ENCODE data around the gene NCLN. TPM values are rescaled to one million over a fixed set of nuclear protein-coding genes. Genes with fewer than 3 reads are reported as not detected.

The NCLN gene
- polyA plus RNA-seq, 3 donors, result 28.6 to 60.9 (median 34.5) TPM

GRCh38 chr19:3245050-3245449 lies 59.3 kb downstream of the NCLN start:
- Histone ChIP-seq H3K79me2 (ENCODE audit: insufficient read depth, low read length) (no peaks in the 10 kb centered on the region), H3K4me2 (replicated peaks; ENCODE audit: extremely low read depth, low read length, poor library complexity, severe bottlenecking) (no peak overlapping the region), H2AFZ (ENCODE audit: insufficient read depth, low read depth, low read length, poor library complexity, severe bottlenecking) (no peak overlapping the region), H3K4me3 (replicated peaks in 1 of 3; ENCODE audit: low read depth in 2 of 3, low read length in 3 of 3) (no peak overlapping the region), H3K4me1 (ENCODE audit: control insufficient read depth in 1 of 2, insufficient read depth in 2 of 2, low read length in 2 of 2) (no peaks in the 10 kb centered on the region), H3K27me3 (ENCODE audit: control insufficient read depth in 2 of 2, insufficient read depth in 2 of 2, low read length in 2 of 2) (no peaks in the 10 kb centered on the region), H3K27ac (ENCODE audit: low read depth in 1 of 2, low read length in 2 of 2) (no peak overlapping the region), H4K20me1 (ENCODE audit: insufficient read depth, low read length) (no peaks in the 10 kb centered on the region), H3K36me3 (replicated peaks in 1 of 2; ENCODE audit: control insufficient read depth in 1 of 2, insufficient read depth in 2 of 2, low read length in 2 of 2) (no peaks in the 10 kb centered on the region), H3K9ac (ENCODE audit: insufficient read depth, low read length, poor library complexity, severe bottlenecking) (no peak overlapping the region), H3K9me3 (replicated peaks in 1 of 2; ENCODE audit: control insufficient read depth in 1 of 2, insufficient read depth in 1 of 2, low read length in 2 of 2) (peaks cover 0 to 4% of the 10 kb centered on the region in 2 donors)
- no peak overlapping the region for H3K27ac Mint-ChIP-seq
- intact Hi-C loops (cut with micrococcal nuclease), result no loop called here
- TF ChIP-seq, protein P1, sequence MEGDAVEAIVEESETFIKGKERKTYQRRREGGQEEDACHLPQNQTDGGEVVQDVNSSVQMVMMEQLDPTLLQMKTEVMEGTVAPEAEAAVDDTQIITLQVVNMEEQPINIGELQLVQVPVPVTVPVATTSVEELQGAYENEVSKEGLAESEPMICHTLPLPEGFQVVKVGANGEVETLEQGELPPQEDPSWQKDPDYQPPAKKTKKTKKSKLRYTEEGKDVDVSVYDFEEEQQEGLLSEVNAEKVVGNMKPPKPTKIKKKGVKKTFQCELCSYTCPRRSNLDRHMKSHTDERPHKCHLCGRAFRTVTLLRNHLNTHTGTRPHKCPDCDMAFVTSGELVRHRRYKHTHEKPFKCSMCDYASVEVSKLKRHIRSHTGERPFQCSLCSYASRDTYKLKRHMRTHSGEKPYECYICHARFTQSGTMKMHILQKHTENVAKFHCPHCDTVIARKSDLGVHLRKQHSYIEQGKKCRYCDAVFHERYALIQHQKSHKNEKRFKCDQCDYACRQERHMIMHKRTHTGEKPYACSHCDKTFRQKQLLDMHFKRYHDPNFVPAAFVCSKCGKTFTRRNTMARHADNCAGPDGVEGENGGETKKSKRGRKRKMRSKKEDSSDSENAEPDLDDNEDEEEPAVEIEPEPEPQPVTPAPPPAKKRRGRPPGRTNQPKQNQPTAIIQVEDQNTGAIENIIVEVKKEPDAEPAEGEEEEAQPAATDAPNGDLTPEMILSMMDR (IDR thresholded peaks at IDR 0.05), result no peak
- no peaks in the 10 kb centered on the region for H3K36me3 Mint-ChIP-seq
- WGBS (ENCODE audit: insufficient coverage), result 93% methylated on average over 5 of the region's 9 CpGs
- DNase-seq, result no peak
- peaks cover 4 to 12% (median 8%) of the 10 kb centered on the region in 3 donors for H3K27me3 Mint-ChIP-seq (ENCODE audit: low read depth in 3 of 3)
- H3K4me1 Mint-ChIP-seq, result no peaks in the 10 kb centered on the region
- H3K4me3 Mint-ChIP-seq, result no peak overlapping the region
- H3K9me3 Mint-ChIP-seq, result peaks cover 0 to 5% (median 2%) of the 10 kb centered on the region in 7 donors

DNA sequence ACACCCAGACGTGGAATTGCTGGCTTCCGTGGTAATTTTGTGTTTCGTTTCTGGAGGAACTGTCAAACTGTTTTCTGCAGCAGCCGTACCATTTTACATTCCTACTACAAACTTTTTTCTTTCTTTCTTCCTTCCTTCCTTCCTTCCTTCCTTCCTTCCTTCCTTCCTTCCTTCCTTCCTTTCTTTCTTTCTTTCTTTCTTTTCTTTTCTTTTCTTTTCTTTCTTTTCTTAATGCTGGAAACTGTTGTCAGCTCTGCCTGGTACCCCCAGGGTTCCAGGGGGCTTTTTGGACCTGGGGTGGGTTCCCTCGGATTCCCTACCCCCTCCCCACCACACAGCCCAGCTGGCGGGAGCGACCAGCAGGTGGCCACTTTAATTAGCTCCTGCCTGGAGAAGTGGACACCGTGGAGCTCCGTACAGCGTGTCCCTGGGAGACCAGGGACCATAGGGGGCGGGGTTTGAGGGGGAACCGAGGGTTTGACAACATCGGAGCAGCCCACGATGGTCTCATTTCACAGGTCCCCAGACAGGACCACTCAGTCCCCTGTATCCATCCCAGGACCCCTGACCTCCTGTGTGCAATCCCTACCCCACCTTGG lies 63.1 kb downstream of the NCLN start:
- no peaks in the 10 kb centered on the region for H3K27me3 ChIP-seq (ENCODE audit: control insufficient read depth in 2 of 2, insufficient read depth in 2 of 2, low read length in 2 of 2)
- Mint-ChIP-seq H3K36me3 (no peaks in the 10 kb centered on the region), H3K9me3 (peaks cover 0 to 14% (median 12%) of the 10 kb centered on the region in 7 donors), H3K27me3 (ENCODE audit: low read depth in 3 of 3) (peaks cover 4 to 13% (median 4%) of the 10 kb centered on the region in 3 donors), H3K4me1 (no peaks in the 10 kb centered on the region), H3K27ac (no peak overlapping the region), H3K4me3 (no peak overlapping the region)
- H3K4me2 ChIP-seq (replicated peaks; ENCODE audit: extremely low read depth, low read length, poor library complexity, severe bottlenecking), result no peak overlapping the region
- H4K20me1 ChIP-seq (ENCODE audit: insufficient read depth, low read length), result no peaks in the 10 kb centered on the region
- H3K27ac ChIP-seq (ENCODE audit: low read depth in 1 of 2, low read length in 2 of 2), result no peak overlapping the region
- WGBS (ENCODE audit: insufficient coverage), result 56% methylated on average over 10 of the region's 14 CpGs
- H3K9me3 ChIP-seq (replicated peaks in 1 of 2; ENCODE audit: control insufficient read depth in 1 of 2, insufficient read depth in 1 of 2, low read length in 2 of 2), result peaks cover 5 to 13% of the 10 kb centered on the region in 2 donors
- no peak overlapping the region for H3K9ac ChIP-seq (ENCODE audit: insufficient read depth, low read length, poor library complexity, severe bottlenecking)
- H3K79me2 ChIP-seq (ENCODE audit: insufficient read depth, low read length), result no peaks in the 10 kb centered on the region
- intact Hi-C loops (cut with micrococcal nuclease), result no loop called here
- H2AFZ ChIP-seq (ENCODE audit: insufficient read depth, low read depth, low read length, poor library complexity, severe bottlenecking), result no peak overlapping the region
- no peaks in the 10 kb centered on the region for H3K36me3 ChIP-seq (replicated peaks in 1 of 2; ENCODE audit: control insufficient read depth in 1 of 2, insufficient read depth in 2 of 2, low read length in 2 of 2)
- no peak overlapping the region for H3K4me3 ChIP-seq (replicated peaks in 1 of 3; ENCODE audit: low read depth in 2 of 3, low read length in 3 of 3)
- H3K4me1 ChIP-seq (ENCODE audit: control insufficient read depth in 1 of 2, insufficient read depth in 2 of 2, low read length in 2 of 2), result no peaks in the 10 kb centered on the region
- DNase-seq, result no peak
- TF ChIP-seq, protein P1 (IDR thresholded peaks at IDR 0.05), result no peak

All from CD14-positive monocyte (primary cell).